ENCODE results near the gene LPP.

- TF ChIP-seq, protein P1, sequence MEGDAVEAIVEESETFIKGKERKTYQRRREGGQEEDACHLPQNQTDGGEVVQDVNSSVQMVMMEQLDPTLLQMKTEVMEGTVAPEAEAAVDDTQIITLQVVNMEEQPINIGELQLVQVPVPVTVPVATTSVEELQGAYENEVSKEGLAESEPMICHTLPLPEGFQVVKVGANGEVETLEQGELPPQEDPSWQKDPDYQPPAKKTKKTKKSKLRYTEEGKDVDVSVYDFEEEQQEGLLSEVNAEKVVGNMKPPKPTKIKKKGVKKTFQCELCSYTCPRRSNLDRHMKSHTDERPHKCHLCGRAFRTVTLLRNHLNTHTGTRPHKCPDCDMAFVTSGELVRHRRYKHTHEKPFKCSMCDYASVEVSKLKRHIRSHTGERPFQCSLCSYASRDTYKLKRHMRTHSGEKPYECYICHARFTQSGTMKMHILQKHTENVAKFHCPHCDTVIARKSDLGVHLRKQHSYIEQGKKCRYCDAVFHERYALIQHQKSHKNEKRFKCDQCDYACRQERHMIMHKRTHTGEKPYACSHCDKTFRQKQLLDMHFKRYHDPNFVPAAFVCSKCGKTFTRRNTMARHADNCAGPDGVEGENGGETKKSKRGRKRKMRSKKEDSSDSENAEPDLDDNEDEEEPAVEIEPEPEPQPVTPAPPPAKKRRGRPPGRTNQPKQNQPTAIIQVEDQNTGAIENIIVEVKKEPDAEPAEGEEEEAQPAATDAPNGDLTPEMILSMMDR (IDR thresholded peaks at IDR 0.05) = no peak
- no peak for TF ChIP-seq POLR2A (IDR thresholded peaks at IDR 0.05)
Measured at GRCh38 chr3:188590557-188590956, 436.6 kb downstream of the LPP start.

Measured in Peyer's patch (tissue), 4 donors.